ENCODE data around the gene DNER.
"Not testable (repeated sequence)": the region's sequence is repeated elsewhere in the genome, so short reads cannot be mapped to it uniquely, and the experiment has no call there.

The DNER gene

DNA sequence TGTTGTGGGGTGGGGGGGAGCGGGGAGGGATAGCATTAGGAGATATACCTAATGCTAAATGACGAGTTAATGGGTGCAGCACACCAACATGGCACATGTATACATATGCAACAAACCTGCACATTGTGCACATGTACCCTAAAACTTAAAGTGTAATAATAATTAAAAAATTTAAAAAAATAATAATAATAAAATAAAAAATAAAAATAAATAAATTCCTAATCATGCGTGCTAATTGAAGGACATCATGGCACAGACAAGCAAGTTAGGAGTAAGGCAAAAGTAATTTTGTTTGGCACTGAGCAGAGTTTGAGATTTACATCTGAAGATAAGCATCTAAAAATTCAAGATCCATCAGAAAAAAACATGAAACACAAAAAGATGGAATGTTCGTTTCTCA, 100.3 kb downstream of the DNER start:
- DNase-seq: not testable (repeated sequence)

DNA sequence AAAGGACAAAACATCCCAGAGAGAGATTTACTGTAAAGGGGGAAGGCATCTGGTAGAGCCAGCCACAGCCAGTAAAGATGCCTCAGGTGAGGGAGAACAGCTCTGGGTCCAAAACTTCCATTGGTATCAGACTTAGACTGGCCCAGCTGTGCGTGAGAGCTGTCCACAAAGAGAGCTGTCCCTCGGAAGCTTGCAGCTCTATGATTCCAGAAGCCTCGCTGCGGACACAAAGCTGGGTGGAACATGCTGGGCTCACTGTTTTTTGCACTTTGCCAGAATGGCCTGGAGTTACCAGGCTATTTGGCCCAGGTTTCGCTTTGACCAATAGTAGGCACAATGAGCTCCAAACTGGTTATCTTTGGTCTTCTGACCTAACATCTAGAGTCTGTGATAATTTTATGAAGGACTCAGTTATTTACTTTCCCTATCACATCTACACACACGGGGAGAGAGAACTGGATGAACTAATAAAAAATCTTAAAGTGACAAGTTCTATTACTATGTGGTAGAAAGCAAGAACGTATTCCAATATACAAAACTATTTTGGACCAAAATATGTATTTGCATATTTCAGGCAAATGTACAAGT, 101.9 kb downstream of the DNER start:
- DNase-seq: no peak

GRCh38 chr2:229611360-229611759, 103.0 kb downstream of the DNER start:
- DNase-seq: no peak

DNA sequence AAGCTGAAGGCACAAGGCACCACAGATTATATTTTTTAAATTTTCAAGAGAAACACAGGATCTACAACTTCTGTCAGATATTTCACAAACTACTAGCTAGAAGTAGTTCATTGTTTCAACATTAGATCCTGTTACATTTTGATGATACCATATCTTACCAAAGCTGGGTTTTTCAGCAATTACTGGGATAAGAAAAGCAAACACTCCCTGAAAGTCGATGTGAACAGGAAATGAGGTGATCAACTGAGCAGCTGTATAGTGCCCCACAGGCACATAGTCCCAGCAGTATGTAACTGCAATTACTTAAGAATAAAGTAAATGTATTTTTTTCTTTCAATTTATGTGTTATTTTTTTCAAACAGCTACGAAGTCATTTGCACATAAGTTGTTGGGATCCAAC, 103.5 kb downstream of the DNER start:
- no peak for DNase-seq

- no peak for DNase-seq
These were observed 104.0 kb downstream of the DNER start for GRCh38 chr2:229610333-229610732.

DNA sequence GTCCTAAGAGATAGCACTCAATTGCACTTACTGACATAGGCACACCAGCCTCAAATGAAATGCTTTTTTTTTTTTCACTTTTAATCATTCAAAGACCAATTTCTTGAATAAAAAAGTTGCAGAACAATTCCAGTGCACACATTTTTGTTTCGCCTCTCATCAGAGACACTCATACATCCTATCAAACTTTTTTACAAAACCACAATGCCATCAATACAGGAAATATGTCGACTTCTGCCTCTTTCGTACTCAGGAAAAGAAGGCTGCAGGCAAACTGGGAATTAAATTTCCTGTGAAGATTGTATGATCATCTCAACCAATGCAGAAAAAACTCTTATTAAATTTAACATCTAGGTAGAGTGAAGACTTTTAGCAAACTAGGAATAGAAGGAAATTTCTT, 112.4 kb downstream of the DNER start:
- no peak for DNase-seq

DNA sequence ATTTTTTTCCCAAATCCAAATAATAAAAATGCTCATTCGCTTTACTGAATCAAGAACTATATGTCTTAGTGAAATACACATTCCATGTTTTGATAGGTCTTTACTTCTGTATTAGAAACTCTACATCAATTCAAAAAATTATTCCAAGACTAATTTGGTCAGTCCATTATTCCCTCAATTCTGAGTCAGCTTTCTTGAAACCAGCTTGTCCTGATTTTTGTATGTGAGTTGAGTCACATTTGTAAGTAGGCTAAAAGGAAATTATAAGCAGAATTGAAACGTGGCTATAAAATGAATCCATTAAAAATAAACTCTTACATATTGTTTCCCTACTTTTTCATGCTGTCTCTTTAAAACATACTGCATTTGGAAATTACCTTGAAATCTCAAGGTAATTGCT, 113.0 kb downstream of the DNER start:
- no peak for DNase-seq

DNA sequence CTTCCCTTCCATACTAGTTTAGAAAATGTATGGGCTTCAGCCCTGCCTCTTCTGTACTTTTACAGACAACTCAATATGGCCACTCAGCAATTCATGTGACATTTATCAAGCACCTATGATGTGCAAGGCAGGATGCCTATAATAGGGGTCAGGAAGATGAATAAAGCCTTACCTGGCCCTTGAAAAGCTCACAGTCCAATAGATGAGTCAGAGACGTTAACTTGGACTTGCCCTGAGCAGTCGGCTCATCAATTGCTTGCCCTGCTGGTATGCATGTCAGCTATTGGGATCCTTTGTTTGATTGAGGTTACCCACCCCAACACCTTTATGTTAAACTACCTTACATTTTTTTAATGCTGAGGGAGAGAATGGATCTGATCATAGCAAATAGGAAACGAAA, 116.1 kb downstream of the DNER start:
- DNase-seq: no peak

DNA sequence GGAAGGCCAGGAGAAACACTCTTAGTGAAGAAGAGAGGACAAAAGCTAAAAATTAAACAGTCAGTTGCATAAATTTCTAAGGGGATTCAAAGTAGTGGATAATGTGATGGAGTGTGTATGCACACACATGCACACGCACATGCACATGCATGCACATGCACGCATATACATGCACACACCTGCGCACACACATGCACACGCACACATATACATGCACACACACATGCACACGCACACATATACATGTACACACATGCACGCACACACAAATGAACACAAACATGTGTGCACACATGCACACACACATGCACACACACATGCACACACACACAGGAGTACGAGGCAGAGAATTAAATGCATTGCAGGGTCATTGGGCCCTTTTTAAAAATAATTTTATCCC, 117.6 kb downstream of the DNER start:
- no peak for DNase-seq

- no peak for DNase-seq
These were observed 122.7 kb downstream of the DNER start for GRCh38 chr2:229591611-229592010.

- no peak for DNase-seq
These were observed 127.3 kb downstream of the DNER start for GRCh38 chr2:229586746-229587705.

DNA sequence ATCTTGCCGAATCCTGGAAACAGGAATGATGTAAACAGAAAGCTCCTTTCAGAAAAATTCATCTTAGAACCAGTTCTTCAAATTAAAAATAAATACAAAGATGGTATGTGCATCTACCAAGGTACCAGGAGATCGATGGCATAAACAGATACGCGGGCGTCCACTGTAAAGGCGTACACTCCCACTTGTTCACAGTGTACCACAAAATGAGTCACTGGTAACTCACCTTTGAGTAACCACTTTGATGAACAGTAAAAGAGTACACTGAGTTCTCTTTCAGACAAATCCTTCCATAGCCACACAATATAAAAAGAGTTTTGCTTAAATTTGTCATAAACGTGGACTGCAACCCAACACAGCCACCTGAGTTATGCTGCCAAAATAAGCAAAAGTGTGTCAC, 128.3 kb downstream of the DNER start:
- DNase-seq: no peak

DNA sequence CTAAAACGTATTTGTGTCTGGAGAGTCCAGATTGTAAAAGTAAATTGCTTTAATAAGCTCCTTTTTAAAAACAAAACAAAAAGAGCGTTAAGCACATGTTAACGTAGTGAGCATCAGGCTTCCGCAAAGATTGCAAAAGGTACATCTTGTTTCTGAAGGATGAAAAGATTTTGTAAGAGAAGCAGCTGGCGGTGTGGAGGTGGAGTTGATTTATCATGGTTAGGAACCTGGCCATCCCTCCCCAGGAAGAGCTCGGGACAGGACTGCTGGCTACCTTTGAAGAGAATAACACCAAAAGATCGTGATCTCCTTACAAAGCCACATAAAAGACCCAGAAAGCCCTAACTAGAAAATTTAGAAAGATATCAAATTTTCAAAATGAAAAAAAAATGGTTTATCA, 132.2 kb downstream of the DNER start:
- no peak for DNase-seq

DNA sequence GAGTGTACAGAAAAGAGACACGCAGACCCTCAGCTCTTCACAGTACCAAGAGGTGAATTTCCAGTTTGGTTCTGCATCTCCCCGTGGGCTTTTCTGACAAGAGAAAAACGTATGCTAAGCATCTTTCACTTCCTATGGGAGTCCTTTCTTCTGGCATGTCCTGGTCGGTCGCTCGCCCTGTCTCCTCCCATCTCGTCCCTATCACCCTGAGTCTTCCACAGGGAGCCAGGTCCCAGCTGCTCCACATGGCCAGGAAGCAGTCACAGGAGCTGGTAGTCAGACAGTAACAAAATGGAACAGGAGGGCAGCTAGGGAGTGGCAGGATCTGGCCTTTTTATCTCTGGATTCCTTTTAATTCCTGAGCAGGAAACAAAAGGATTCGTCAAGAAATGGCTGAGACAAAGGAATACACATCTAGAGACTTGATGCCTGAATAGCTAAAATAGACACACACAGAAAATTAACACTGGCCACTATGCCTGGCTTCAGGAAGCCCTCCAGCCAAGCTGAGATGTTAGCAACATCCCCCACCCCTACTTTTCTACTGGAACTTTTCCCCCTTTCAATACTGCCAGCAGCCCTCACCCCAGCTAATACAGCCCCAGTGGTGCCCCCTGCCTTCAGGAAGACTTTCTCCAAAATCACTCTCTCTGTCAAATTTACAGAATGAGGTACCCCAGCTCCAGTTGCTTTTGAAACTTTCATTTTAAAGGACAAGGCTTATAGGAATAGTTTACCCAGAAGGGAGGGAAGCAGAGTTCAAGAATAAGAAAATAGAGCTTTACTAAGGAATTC, 136.1 kb downstream of the DNER start:
- no peak for DNase-seq

DNA sequence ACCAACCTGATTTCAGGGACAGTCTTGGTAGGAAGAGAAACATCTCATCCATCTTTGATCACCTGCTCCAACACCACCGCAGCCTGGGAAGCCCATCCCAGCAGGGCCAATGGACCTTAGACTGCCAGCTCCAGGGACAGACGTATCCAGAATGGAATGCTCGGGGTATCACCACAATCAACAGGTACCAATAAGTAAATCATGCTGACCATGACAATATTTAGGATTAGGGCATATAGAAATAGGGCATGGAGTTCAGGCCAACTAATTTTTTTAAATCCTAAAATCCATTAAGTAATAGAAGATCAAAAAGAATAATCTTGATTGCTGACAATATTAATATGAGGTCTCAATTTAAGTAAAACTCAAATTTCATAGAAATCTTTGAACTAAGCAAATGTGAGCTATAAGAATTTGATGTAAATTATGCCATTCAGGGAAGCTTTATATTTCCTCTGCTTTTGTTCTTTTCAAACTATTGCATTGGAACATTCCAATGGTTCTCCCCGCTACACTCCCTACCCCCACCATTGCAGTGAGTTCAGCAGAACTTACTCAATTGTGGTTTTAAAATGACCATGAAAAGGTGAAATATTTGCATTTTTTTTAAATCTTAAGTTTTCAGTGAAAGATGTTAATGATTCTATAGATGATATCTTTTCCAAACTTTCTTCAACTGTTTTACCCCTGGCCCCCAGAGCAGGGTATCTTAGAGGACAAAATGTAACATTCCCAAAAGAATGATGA, 138.6 kb downstream of the DNER start:
- DNase-seq: no peak

DNA sequence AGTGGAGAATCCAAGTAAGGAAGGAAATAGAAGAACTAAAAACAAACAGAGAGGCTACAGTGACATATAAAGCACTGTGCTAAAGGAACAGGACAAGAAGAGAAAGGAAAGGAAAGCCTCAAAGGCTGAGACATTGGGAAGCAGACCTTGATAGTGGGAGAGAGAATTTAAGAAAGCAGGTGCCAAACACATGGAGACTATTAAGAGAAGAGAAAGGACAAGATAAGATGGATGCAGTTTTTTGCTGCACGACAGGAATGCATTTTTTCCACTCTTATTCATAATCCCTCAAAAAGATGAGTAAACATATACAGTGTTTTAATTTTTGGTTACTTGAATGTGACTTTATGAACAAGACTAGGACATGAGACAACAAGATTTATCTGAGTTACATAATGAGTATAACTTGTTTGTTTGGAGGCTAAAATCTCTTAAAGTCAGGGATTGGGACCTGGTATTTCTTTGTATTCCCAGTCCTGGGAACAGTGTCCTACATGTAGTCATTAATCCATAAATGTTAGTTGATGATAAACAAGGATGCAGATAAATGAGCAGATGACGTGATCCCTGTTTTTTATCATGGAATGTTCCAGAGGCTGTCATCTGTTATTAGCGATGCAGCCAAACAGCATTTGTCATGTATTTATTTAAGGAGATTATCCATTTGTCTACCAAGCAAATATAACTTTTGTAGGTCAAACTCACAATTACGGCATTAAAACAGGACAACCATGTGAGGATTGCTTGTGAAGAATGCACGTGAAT, 141.7 kb downstream of the DNER start:
- no peak for DNase-seq

DNA sequence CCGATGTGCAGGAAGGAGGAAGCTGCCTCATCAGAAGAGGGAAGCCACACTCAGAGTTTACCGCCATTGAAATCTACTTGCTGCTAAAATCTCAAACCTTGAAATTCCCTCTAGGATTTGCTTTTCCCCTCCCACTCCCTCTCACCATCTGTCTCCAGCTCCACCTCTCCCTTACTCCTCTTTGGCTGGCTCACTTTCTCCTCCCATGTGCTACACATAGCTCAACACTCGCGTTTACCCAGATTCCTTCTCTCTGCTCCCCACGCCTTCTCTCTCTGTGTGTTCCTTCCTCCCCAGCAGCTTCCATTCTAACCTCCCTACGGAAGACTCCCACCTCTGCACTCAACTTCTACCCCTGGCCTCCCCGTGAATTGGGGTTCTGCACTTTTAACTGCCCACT, 143.1 kb downstream of the DNER start:
- DNase-seq: no peak

DNA sequence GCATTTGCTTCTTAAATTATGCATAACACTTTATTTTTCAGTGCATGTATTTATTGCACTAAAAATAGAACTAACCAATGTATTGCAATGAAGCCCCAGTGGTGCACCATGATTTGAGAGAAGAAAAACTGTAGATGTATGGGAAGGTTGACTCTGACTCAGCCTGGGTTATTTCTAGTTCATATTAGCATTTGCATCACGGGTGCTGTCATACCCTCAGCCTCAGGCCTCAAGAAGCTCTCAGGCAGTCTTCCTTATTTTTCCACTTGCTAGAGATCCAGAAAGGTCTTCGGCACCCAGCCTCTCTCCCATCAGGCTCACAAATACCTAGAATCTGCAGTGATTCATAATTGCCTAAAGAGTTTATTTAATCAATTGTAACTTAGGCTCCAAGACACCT, 148.0 kb downstream of the DNER start:
- no peak for DNase-seq

DNA sequence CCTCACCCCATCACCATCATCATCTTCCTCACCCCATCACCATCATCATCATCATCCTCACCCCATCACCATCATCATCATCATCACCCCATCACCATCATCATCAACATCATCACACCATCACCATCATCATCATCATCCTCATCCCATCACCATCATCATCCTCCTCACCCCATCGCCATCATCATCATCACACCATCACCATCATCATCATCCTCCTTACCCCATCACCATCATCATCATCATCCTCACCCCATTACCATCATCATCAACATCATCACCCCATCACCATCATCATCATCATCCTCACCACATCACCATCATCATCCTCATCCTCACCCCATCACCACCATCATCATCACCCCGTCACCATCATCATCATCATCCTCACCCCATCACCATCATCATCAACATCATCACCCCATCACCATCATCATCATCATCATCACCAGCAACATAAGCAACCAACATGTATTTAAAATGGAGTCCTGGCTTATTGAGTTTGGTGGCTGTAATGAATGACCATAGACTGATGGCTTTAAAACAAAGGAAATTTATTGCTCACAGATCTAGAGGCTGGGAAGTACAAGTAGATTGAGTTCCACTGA, 150.0 kb downstream of the DNER start:
- no peak for DNase-seq

DNA sequence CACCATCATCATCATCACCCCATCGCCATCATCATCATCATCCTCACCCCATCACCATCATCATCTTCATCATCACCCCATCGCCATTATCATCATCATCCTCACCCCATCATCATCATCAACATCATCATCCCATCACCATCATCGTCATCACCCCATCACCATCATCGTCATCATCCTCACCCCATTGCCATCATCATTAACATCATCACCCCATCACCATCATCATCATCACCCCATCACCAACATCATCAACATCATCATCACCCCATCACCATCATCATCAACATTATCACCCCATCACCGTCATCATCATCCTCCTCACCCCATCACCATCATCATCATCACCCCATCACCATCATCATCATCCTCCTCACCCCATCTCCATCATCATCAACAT, 151.0 kb downstream of the DNER start:
- DNase-seq: no peak

DNA sequence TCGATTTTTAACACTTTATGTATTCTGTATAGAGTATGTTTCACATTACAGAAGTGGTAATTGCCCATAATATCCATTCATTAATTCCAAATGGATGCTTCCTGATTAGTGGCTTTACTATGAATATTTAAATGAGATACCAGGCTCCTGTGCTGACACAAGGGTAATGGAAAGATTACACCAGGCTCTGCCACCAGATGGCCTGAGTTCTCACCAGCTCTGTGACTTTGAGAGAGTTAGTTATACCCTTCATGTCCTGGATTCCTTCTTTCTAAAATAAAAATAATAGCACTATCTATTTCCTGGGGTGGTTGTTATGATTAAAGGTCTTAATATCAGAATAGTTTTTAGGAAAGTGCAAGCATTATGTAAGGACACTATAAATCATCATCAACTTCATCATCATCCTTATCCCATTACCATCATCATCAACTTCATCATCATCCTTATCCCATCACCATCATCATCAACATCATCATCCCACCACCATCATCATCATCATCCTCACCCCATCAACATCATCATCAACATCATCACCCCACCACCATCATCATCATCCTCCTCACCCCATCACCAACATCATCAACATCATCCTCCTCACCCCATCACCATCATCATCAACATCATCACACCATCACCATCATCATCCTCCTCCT, 151.8 kb downstream of the DNER start:
- DNase-seq: no peak

All from activated T-cell treated with anti-CD3 and anti-CD28 coated beads, Interleukin-2, amount 50 U/mL, for 1 hour (primary cell).